Measurements from ENCODE around the gene ACSBG1.

DNA sequence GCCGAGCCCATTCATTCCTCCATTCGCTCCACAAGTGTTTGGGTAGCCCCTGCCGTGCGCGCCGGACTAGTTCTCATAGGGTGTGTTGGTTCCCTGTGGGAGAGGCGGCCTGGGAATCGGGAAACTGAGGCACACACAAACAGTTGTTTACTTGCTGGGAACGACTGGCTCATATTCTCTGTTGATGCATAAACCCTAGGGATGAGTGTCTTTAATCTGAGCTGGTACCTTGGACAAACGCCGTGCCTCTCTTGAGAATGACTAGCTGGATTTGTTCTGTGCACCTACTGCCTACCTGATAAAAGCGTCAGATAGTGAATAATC, 30.7 kb upstream of the ACSBG1 start:
- TF ChIP-seq GABPA (IDR thresholded peaks at IDR 0.05; ENCODE audit: low read depth) (no peak), CTCF (IDR thresholded peaks at IDR 0.05; ENCODE audit: insufficient read depth, low read length) (no peak), POLR2AphosphoS5 (IDR thresholded peaks at IDR 0.05; ENCODE audit: low read depth) (no peak)

Data from HL-60 (cell line).